Smooth muscle cell (in vitro differentiated cells): Measurements from ENCODE around the gene GSTA1. TPM values are rescaled to one million over a fixed set of nuclear protein-coding genes. Genes with fewer than 3 reads are reported as not detected.

Experiments used
- DNase-seq: peaks from one replicate; lab custom pipeline; 2025; ENCODE audit not compliant: unreplicated experiment; lab: John Stamatoyannopoulos, UW
- H2AFZ ChIP-seq: fragments of 200-600 bp; sonication (generic); 2 replicates; pipeline ENCODE4 v1.6.0; 2016; ENCODE audit warnings: antibody characterized with exemption, low read depth, mild to moderate bottlenecking
- H3F3A ChIP-seq: fragments of 200-600 bp; sonication (generic); 2 replicates; pipeline ENCODE4 v1.6.0; 2017; ENCODE audit warnings: antibody characterized with exemption, low read depth
- H3K27ac ChIP-seq: fragments of 200-600 bp; sonication (generic); 2 replicates; pipeline ENCODE4 v1.5.1; 2016; ENCODE audit warnings: low read depth, mild to moderate bottlenecking
- H3K27me3 ChIP-seq: fragments of 200-600 bp; sonication (generic); 2 replicates; pipeline ENCODE4 v1.6.1; 2016; ENCODE audit warnings: low read depth, mild to moderate bottlenecking
- H3K36me3 ChIP-seq: fragments of 200-600 bp; sonication (generic); 2 replicates; pipeline ENCODE4 v1.5.1; 2016; ENCODE audit warnings: low read depth
- H3K4me1 ChIP-seq: fragments of 200-600 bp; sonication (generic); 2 replicates; pipeline ENCODE4 v1.5.1; 2016; ENCODE audit warnings: low read depth
- H3K4me2 ChIP-seq: fragments of 200-600 bp; sonication (generic); 2 replicates; pipeline ENCODE4 v1.6.0; 2016; ENCODE audit warnings: mild to moderate bottlenecking
- H3K4me3 ChIP-seq: fragments of 200-600 bp; sonication (generic); 2 replicates; pipeline ENCODE4 v1.5.1; 2016; ENCODE audit warnings: mild to moderate bottlenecking
- H3K79me2 ChIP-seq: fragments of 200-600 bp; sonication (generic); 2 replicates; pipeline ENCODE4 v1.6.0; 2016; ENCODE audit warnings: low read depth, mild to moderate bottlenecking
- H3K9ac ChIP-seq: fragments of 200-600 bp; sonication (generic); 2 replicates; pipeline ENCODE4 v1.6.0; 2016; ENCODE audit warnings: low read depth
- H3K9me3 ChIP-seq: fragments of 200-600 bp; sonication (generic); replicated peaks from 2 replicates; pipeline ENCODE4 v1.5.1; 2016; ENCODE audit warnings: low read depth
- H4K20me1 ChIP-seq: fragments of 200-600 bp; sonication (generic); 2 replicates; pipeline ENCODE4 v1.6.0; 2016; ENCODE audit warnings: low read depth
- CTCF ChIP-seq: fragments of 200-600 bp; sonication (generic); IDR thresholded peaks from 2 replicates; pipeline ENCODE4 v1.5.1; 2017; ENCODE audit warnings: borderline replicate concordance, mild to moderate bottlenecking, antibody characterized with exemption; ENCODE audit not compliant: insufficient read depth, poor library complexity, severe bottlenecking
- WGBS: methylation state at CpG from one replicate; pipeline ENCODE4 v1.1.7; 2016; ENCODE audit warnings: low lambda C conversion rate; 5-methylcytosine and 5-hydroxymethylcytosine counted together
- polyA plus RNA-seq: library from polyadenylated mRNA; unstranded; fragments of >200 nt; fragmentation: Nextera tagmentation; extraction: Ambion mirVana; gene quantifications from 2 replicates; pipeline ENCODE4 v1.2.1, GENCODE V29; 2016
- total RNA-seq: library from RNA; depleted of rRNA; stranded (reverse); fragments of >200 nt; gene quantifications from 2 replicates; pipeline ENCODE4 v1.2.3, GENCODE V29; 2014

The GSTA1 gene
- total and polyA plus RNA-seq, 2 experiments from 2014 or later = 2.2 to 4.0 TPM

DNA sequence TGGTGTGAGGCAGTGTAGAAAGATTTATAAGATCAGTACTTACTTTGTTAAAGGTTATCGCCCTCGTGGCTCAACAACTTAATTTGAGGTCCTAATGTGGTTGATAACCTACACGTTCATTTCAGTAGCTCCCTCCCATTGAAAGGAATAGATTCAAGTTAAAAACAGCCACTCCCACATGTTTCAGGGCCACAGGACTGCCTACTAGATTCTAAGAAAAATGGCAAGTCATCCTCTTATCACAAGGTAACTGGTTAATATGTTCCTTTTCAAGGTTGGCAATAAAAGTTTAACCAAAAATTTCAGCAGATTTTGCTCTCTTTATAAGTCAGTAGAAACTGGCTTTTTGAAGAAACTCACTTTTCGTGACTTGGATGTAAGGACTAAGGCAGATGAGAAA lies 57.4 kb downstream of the GSTA1 start:
- DNase-seq = no peak
- H3K79me2 ChIP-seq = no peaks in the 10 kb centered on the region
- H3K4me1 ChIP-seq = peaks cover 6% of the 10 kb centered on the region
- H3F3A ChIP-seq = peaks cover 4% of the 10 kb centered on the region
- no peaks in the 10 kb centered on the region for H3K27me3 ChIP-seq
- no peaks in the 10 kb centered on the region for H4K20me1 ChIP-seq
- no peak for TF ChIP-seq CTCF
- no peak overlapping the region for H3K9ac ChIP-seq
- no peaks in the 10 kb centered on the region for H3K9me3 ChIP-seq
- H3K4me3 ChIP-seq = no peak overlapping the region
- H3K27ac ChIP-seq = peak overlapping the region; percentile 82
- peak overlapping the region; percentile 23 for H2AFZ ChIP-seq
- H3K36me3 ChIP-seq = no peaks in the 10 kb centered on the region
- WGBS = 61% methylated on average over 4 of the region's 4 CpGs
- H3K4me2 ChIP-seq = no peak overlapping the region

- Histone ChIP-seq H3K79me2 (no peaks in the 10 kb centered on the region), H3K27me3 (no peaks in the 10 kb centered on the region), H3K4me1 (peaks cover 6% of the 10 kb centered on the region), H3K4me3 (no peak overlapping the region), H3K9me3 (no peaks in the 10 kb centered on the region), H4K20me1 (no peaks in the 10 kb centered on the region), H3K36me3 (no peaks in the 10 kb centered on the region), H3K4me2 (no peak overlapping the region), H3K27ac (no peak overlapping the region), H3K9ac (no peak overlapping the region), H3F3A (peaks cover 4% of the 10 kb centered on the region), H2AFZ (no peak overlapping the region)
- TF ChIP-seq CTCF = no peak
- DNase-seq = no peak
- 82% methylated on average over 1 of the region's 1 CpG for WGBS
Measured at GRCh38 chr6:52745764-52746201, 57.8 kb downstream of the GSTA1 start.

- no peak for DNase-seq
- Histone ChIP-seq H3K79me2 (no peaks in the 10 kb centered on the region), H3K9ac (no peak overlapping the region), H3K9me3 (no peaks in the 10 kb centered on the region), H3F3A (peaks cover 4% of the 10 kb centered on the region), H3K36me3 (no peaks in the 10 kb centered on the region), H3K4me3 (no peak overlapping the region), H3K27me3 (no peaks in the 10 kb centered on the region), H4K20me1 (no peaks in the 10 kb centered on the region), H3K4me2 (no peak overlapping the region), H3K27ac (no peak overlapping the region), H2AFZ (no peak overlapping the region), H3K4me1 (no peaks in the 10 kb centered on the region)
- 84% methylated on average over 1 of the region's 1 CpG for WGBS
- no peak for TF ChIP-seq CTCF
Measured at GRCh38 chr6:52741872-52742271, 61.7 kb downstream of the GSTA1 start.

Other genes starting within 250 kb of the GSTA1 start
- gene TRAM2, start 226.8 kb downstream of the GSTA1 start, total RNA-seq = 32.0 and 35.6 TPM in 2 replicates
- gene TRAM2, start 226.8 kb downstream of the GSTA1 start, polyA plus RNA-seq = 17.2 and 18.2 TPM in 2 replicates
- 76.5 and 77.7 TPM in 2 replicates for gene TMEM14A, start 132.7 kb downstream of the GSTA1 start, total RNA-seq
- 59.4 and 68.7 TPM in 2 replicates for gene TMEM14A, start 132.7 kb downstream of the GSTA1 start, polyA plus RNA-seq
- gene GSTA2, start 40.3 kb downstream of the GSTA1 start, total RNA-seq = 0.36 TPM in 1 of 2 replicates, not detected in the other
- 0.65 and 1.3 TPM in 2 replicates for gene GSTA2, start 40.3 kb downstream of the GSTA1 start, polyA plus RNA-seq
- not detected in 2 replicates for gene GSTA5, start 37.0 kb upstream of the GSTA1 start, total RNA-seq
- gene GSTA5, start 37.0 kb upstream of the GSTA1 start, polyA plus RNA-seq = not detected in 2 replicates
- not detected in 2 replicates for gene GSTA3, start 105.9 kb upstream of the GSTA1 start, total RNA-seq
- gene GSTA3, start 105.9 kb upstream of the GSTA1 start, polyA plus RNA-seq = not detected in 2 replicates
- gene GSTA4, start 191.5 kb upstream of the GSTA1 start, total RNA-seq = 60.9 and 62.6 TPM in 2 replicates
- gene GSTA4, start 191.5 kb upstream of the GSTA1 start, polyA plus RNA-seq = 49.1 and 60.2 TPM in 2 replicates